Stomach (tissue), 4 donors: Measurements from ENCODE around the gene ADH6.
"Not testable (repeated sequence)": the region's sequence is repeated elsewhere in the genome, so short reads cannot be mapped to it uniquely, and the experiment has no call there.

Experiments used
- POLR2A ChIP-seq, 4 donors: fragments of 450-650 bp; IDR thresholded peaks; one replicate each; pipeline ENCODE4 v1.6.1; 2016; ENCODE audit warnings: antibody characterized with exemption in 4 of 4, control low read depth in 2 of 4, mild to moderate bottlenecking in 1 of 4, moderate library complexity in 1 of 4
- POLR2AphosphoS5 ChIP-seq, 3 donors: sonication (generic); formaldehyde crosslinking; IDR thresholded peaks; one replicate each; pipeline ENCODE4 v1.6.1; 2016; ENCODE audit warnings: antibody characterized with exemption in 3 of 3
- TF ChIP-seq, protein P1 (sequence below), 7 experiments: fragments of 450-650 bp in 4 of 7; fragments of 200-600 bp in 3 of 7; sonication (generic) in 3 of 7; IDR thresholded peaks; one replicate each; pipeline ENCODE4 v1.5.1; 2016 to 2019; ENCODE audit warnings: antibody characterized with exemption in 7 of 7, control low read depth in 2 of 7, mild to moderate bottlenecking in 1 of 7

GRCh38 chr4:99189900-99190299 is 29.1 kb downstream of the ADH6 start:
- TF ChIP-seq, protein P1, sequence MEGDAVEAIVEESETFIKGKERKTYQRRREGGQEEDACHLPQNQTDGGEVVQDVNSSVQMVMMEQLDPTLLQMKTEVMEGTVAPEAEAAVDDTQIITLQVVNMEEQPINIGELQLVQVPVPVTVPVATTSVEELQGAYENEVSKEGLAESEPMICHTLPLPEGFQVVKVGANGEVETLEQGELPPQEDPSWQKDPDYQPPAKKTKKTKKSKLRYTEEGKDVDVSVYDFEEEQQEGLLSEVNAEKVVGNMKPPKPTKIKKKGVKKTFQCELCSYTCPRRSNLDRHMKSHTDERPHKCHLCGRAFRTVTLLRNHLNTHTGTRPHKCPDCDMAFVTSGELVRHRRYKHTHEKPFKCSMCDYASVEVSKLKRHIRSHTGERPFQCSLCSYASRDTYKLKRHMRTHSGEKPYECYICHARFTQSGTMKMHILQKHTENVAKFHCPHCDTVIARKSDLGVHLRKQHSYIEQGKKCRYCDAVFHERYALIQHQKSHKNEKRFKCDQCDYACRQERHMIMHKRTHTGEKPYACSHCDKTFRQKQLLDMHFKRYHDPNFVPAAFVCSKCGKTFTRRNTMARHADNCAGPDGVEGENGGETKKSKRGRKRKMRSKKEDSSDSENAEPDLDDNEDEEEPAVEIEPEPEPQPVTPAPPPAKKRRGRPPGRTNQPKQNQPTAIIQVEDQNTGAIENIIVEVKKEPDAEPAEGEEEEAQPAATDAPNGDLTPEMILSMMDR (IDR thresholded peaks at IDR 0.05): not testable (repeated sequence)
- TF ChIP-seq POLR2A, POLR2AphosphoS5 (IDR thresholded peaks at IDR 0.05): not testable (repeated sequence)
